K562 (cell line): ENCODE results near the gene RBM7. TPM values are rescaled to one million over a fixed set of nuclear protein-coding genes. Genes with fewer than 3 reads are reported as not detected.

Experiments
- ATAC-seq: fragments of 200-7000 bp; cut with Tn5 transposase; 3 replicates; pipeline ENCODE4 v1.9.1; 2020; ENCODE audit warnings: moderate library complexity
- BruUV-seq: library from RNA; stranded (reverse); fragments of 400-500 nt; replicated peaks from 2 replicates; lab custom pipeline; 2021; lab: Mats Ljungman, UMichigan
- CTCF ChIA-PET: fragments of 300-600 bp; formaldehyde crosslinking; extraction: SDS; loops from one replicate; lab custom pipeline; 2021; ENCODE audit warnings: low intra/inter-chr PET ratio; lab: Yijun Ruan, JAX
- POLR2A ChIA-PET: fragments of 300-600, 350-650 bp; sonication (Branson Sonifier 250); formaldehyde crosslinking; extraction: SDS; loops from one replicate; lab custom pipeline; 2021; ENCODE audit warnings: antibody characterized with exemption, inconsistent platforms; lab: Yijun Ruan, JAX
- DNase-seq, 4 experiments: peaks; one replicate each; pipeline versions ENCODE4 v3.0.0 to v3.0.0-alpha.2; 2011 to 2018; ENCODE audit warnings: low spot score in 3 of 4, mixed read lengths in 3 of 4; ENCODE audit errors: extremely low read depth in 1 of 4
- FAIRE-seq: peaks from 2 replicates; lab custom pipeline; 2011; peaks lifted over from hg19 to GRCh38; lab: Jason Lieb, UNC
- H2AFZ ChIP-seq: 2 replicates; pipeline ENCODE4 v1.6.0; 2011; ENCODE audit warnings: low read depth, low read length, control low read depth, inconsistent platforms
- H3K27ac ChIP-seq: fragments of 200-600 bp; 3 replicates; pipeline ENCODE4 v1.8.0; 2011; ENCODE audit warnings: low read depth, mild to moderate bottlenecking, control low read depth, inconsistent platforms, low read length, moderate library complexity, mixed read lengths; ENCODE audit errors: extremely low read depth
- H3K27me3 ChIP-seq, 2 experiments: fragments of 300-600 bp in 1 of 2; 2 replicates in 1 of 2; 3 replicates in 1 of 2; pipeline versions ENCODE4 v1.6.0 to v1.8.0; 2011; ENCODE audit warnings: inconsistent platforms in 2 of 2, low read length in 2 of 2, mild to moderate bottlenecking in 1 of 2, mixed read lengths in 1 of 2, moderate library complexity in 1 of 2; ENCODE audit not compliant: control insufficient read depth in 2 of 2, insufficient read depth in 2 of 2
- H3K36me3 ChIP-seq: fragments of 300-600 bp; 3 replicates; pipeline ENCODE4 v1.8.0; 2011; ENCODE audit warnings: mild to moderate bottlenecking, low read length, inconsistent platforms; ENCODE audit not compliant: control insufficient read depth, insufficient read depth
- H3K4me1 ChIP-seq, 2 experiments: fragments of 200-600 bp in 1 of 2; replicated peaks in 1 of 2; 2 replicates in 1 of 2; 3 replicates in 1 of 2; pipeline versions ENCODE4 v1.5.1 to v1.8.0; 2011; ENCODE audit warnings: inconsistent platforms in 2 of 2, low read length in 2 of 2, mild to moderate bottlenecking in 1 of 2, mixed read lengths in 1 of 2, moderate library complexity in 1 of 2; ENCODE audit not compliant: control insufficient read depth in 2 of 2, insufficient read depth in 2 of 2
- H3K4me2 ChIP-seq: 2 replicates; pipeline ENCODE4 v1.6.1; 2011; ENCODE audit warnings: low read length, control low read depth, inconsistent platforms, mixed read lengths; ENCODE audit not compliant: insufficient read depth
- H3K4me3 ChIP-seq: fragments of 200-600 bp; sonication (generic), shearing (Covaris generic); 2 replicates; pipeline ENCODE4 v1.5.1; 2016; ENCODE audit warnings: control low read depth, inconsistent platforms
- H3K79me2 ChIP-seq: fragments of 200-600 bp; 3 replicates; pipeline ENCODE4 v1.8.0; 2011; ENCODE audit warnings: low read length, inconsistent platforms; ENCODE audit not compliant: control insufficient read depth, insufficient read depth
- H3K9ac ChIP-seq, 2 experiments: 2 replicates each; pipeline versions ENCODE4 v1.6.0 to v1.6.1; 2011; ENCODE audit warnings: low read depth in 2 of 2, low read length in 2 of 2, control low read depth in 1 of 2, inconsistent platforms in 1 of 2, mild to moderate bottlenecking in 1 of 2, mixed read lengths in 1 of 2; ENCODE audit not compliant: insufficient read depth in 1 of 2
- H3K9me1 ChIP-seq: one replicate; pipeline ENCODE4 v1.6.0; 2011; ENCODE audit warnings: inconsistent platforms, mild to moderate bottlenecking, low read length, moderate library complexity; ENCODE audit not compliant: control insufficient read depth, insufficient read depth
- H3K9me3 ChIP-seq: replicated peaks from 2 replicates; pipeline ENCODE4 v1.5.1; 2011; ENCODE audit warnings: low read depth, low read length, inconsistent platforms; ENCODE audit not compliant: control insufficient read depth, insufficient read depth
- H4K20me1 ChIP-seq: replicated peaks from 2 replicates; pipeline ENCODE4 v1.6.1; 2011; ENCODE audit warnings: low read length, inconsistent platforms, mixed read lengths; ENCODE audit not compliant: control insufficient read depth, insufficient read depth
- BACH1 ChIP-seq: fragments of 200-800 bp; sonication (Bioruptor generic); IDR thresholded peaks from 2 replicates; pipeline ENCODE4 v1.6.1; 2016; ENCODE audit warnings: missing genetic modification characterization, missing compliant biosample characterization
- BMI1 ChIP-seq: fragments of 150-350 bp; IDR thresholded peaks from 2 replicates; pipeline ENCODE4 v1.6.1; 2014; ENCODE audit warnings: low read length
- MAFF ChIP-seq: IDR thresholded peaks from 2 replicates; pipeline ENCODE4 v1.6.1; 2012; ENCODE audit warnings: low read length, improper control_type of control experiment
- NFE2 ChIP-seq: IDR thresholded peaks from 2 replicates; pipeline ENCODE4 v1.6.1; 2014; ENCODE audit warnings: antibody characterized with exemption, low read depth
- NR2F6 ChIP-seq: fragments of 450-650 bp; formaldehyde crosslinking; IDR thresholded peaks from 2 replicates; pipeline ENCODE4 v1.4.0; 2020; ENCODE audit warnings: mild to moderate bottlenecking
- PTTG1 ChIP-seq: fragments of 450-650 bp; IDR thresholded peaks from 2 replicates; pipeline ENCODE4 v1.6.1; 2016; ENCODE audit warnings: low read depth, mild to moderate bottlenecking, missing genetic modification characterization, missing compliant biosample characterization
- ZNF175 ChIP-seq: fragments of 200-800 bp; sonication (Bioruptor generic); IDR thresholded peaks from 2 replicates; pipeline ENCODE4 v1.6.1; 2016; ENCODE audit warnings: low read depth, mild to moderate bottlenecking, missing genetic modification characterization, missing compliant biosample characterization
- ZNF316 ChIP-seq: fragments of 450-650 bp; IDR thresholded peaks from 2 replicates; pipeline ENCODE4 v1.6.1; 2016
- ZNF766 ChIP-seq: fragments of 200-800 bp; sonication (Bioruptor generic); conservative IDR thresholded peaks from 2 replicates; pipeline ENCODE4 v1.6.1; 2016; ENCODE audit warnings: missing genetic modification characterization, missing compliant biosample characterization
- ZSCAN32 ChIP-seq: fragments of 450-650 bp; formaldehyde crosslinking; IDR thresholded peaks from 2 replicates; pipeline ENCODE4 v1.4.0; 2020; ENCODE audit warnings: mild to moderate bottlenecking, moderate library complexity
- WGBS: fragments of 100-300 bp; shearing (Covaris generic); methylation state at CpG from one replicate; pipeline ENCODE4 v1.1.6; 2016; ENCODE audit warnings: low coverage, mixed read lengths; ENCODE audit not compliant: insufficient coverage; ENCODE audit errors: missing lambda C conversion rate; 5-methylcytosine and 5-hydroxymethylcytosine counted together
- in situ Hi-C: fragments of 300-500 bp; cut with MboI; formaldehyde crosslinking; loops from 4 replicates; pipeline ENCODE4 v1.15.0; 2018; ENCODE audit warnings: inconsistent platforms, mixed read lengths
- intact Hi-C: fragments of 100-400 bp; cut with micrococcal nuclease; formaldehyde crosslinking; loops from 2 replicates; pipeline ENCODE4 v1.14.2; 2022
- polyA plus RNA-seq, 8 experiments: library from polyadenylated mRNA; depleted of rRNA in 4 of 8; stranded (reverse) in 5 of 8; unstranded in 3 of 8; fragments of >200 nt; fragmentation: Nextera tagmentation in 2 of 8; fragmentation: Illumina TruSeq in 1 of 8; extraction: Ambion mirVana in 2 of 8; extraction: Trizol in 1 of 8; gene quantifications; 2 replicates each; pipeline versions ENCODE4 v1.2.1 to v1.2.3, GENCODE V29; 2011 to 2014; ENCODE audit warnings: inconsistent platforms in 1 of 8, missing spikeins in 1 of 8
- total RNA-seq, 7 experiments: library from RNA; depleted of rRNA in 6 of 7; stranded (reverse); fragments of >200 nt in 6 of 7; fragmentation: Illumina TruSeq in 2 of 7; extraction: Trizol in 2 of 7; gene quantifications; 2 replicates each; pipeline versions ENCODE4 v1.2.1 to v1.2.3, GENCODE V29; 2011 to 2021; ENCODE audit warnings: low replicate concordance in 1 of 7
- TF ChIP-seq, protein P1 (sequence below), 2 experiments: IDR thresholded peaks in 1 of 2; conservative IDR thresholded peaks in 1 of 2; 2 replicates each; pipeline ENCODE4 v1.6.1; 2016; ENCODE audit warnings: low read depth in 2 of 2, mild to moderate bottlenecking in 1 of 2, missing compliant biosample characterization in 1 of 2, missing genetic modification characterization in 1 of 2, moderate library complexity in 1 of 2
- TF ChIP-seq, protein P2 (sequence below): fragments of 450-650 bp; IDR thresholded peaks from one replicate; pipeline ENCODE4 v1.6.1; 2018; ENCODE audit warnings: mild to moderate bottlenecking, moderate library complexity; ENCODE audit not compliant: partially characterized antibody
- TF ChIP-seq, protein P3 (sequence below): IDR thresholded peaks from 2 replicates; pipeline ENCODE4 v1.6.1; 2011; ENCODE audit warnings: borderline replicate concordance, low read depth, mild to moderate bottlenecking, moderate library complexity, low read length; ENCODE audit not compliant: insufficient read depth, poor library complexity, severe bottlenecking

The RBM7 gene
- total and polyA plus RNA-seq, 9 of the 15 experiments (the other 6 are each of a cell fraction or from before 2014, with no cell fraction given), result 26.0 to 76.8 (median 49.6) TPM

DNA sequence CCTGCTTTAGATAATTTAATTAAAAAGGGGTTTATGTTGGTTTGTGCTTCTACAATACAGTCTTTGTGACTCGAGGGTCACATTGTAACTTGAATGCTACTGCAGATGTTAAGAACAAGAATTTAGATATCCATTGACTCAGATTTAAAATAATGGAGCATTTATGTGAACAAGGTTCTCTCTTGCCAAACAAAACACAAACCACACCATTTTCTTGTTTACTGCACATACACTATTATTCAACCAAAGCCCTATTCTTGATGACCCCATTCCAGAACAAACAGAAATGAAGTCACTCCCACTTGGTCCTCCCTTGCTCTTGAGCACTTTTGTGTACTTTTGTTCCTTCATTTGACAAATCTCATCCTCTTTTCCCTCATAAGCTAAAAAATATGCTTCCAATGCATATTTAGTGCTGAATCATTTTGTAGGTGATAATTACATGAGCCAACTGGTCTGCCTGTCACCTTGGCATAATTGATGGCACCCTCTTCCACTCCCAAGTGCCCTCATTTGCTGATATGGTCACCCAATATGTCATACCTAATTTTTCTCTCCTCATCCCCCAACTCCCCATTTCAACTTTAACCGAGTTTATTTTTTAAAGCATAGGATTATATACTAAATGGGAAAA is 3.0 kb upstream of the RBM7 start:
- DNase-seq, result peak in 1 of 4 experiments; percentile 15
- ChIA-PET CTCF (no interaction called here), POLR2A (interaction anchor here (1.0 kb wide), 2 partner anchors 17 to 42 kb away, joined by 3 read pairs; partner anchors contain the start of gene REXO2)
- in situ Hi-C loops, result no loop called here
- no peak for FAIRE-seq
- H3K4me1 ChIP-seq, result peaks cover 3 to 22% of the 10 kb centered on the region in 2 experiments
- intact Hi-C loops, result no loop called here
- H3K9me1 ChIP-seq, result no peaks in the 10 kb centered on the region
- peaks cover 47% of the 10 kb centered on the region for H3K79me2 ChIP-seq
- peaks cover under 1% of the 10 kb centered on the region; the same call in 1 of the 3 replicates for H3K36me3 ChIP-seq
- H3K9ac ChIP-seq, result peak overlapping the region in 1 of 2 experiments; percentile 95; a peak in 2 of 4 replicates
- BruUV-seq, result no TSS peak
- no peak overlapping the region for H2AFZ ChIP-seq
- H3K27me3 ChIP-seq, result no peaks in the 10 kb centered on the region
- no peak overlapping the region for H3K4me3 ChIP-seq
- peak overlapping the region; percentile 37 for H3K4me2 ChIP-seq
- H3K9me3 ChIP-seq, result no peaks in the 10 kb centered on the region
- no peaks in the 10 kb centered on the region for H4K20me1 ChIP-seq
- WGBS, result 21% methylated on average over 2 of the region's 2 CpGs
- peak overlapping the region; percentile 16; the same call in 1 of the 3 replicates for H3K27ac ChIP-seq
- ATAC-seq, result no peak
- TF ChIP-seq ZNF316 (peak; percentile 97), PTTG1 (tag) (no peak), NR2F6 (CRISPR knock-in tag) (no peak), NFE2 (peak; percentile 85), ZNF766 (CRISPR knock-in tag) (no peak), ZSCAN32 (no peak), BACH1 (tag) (peak; percentile 22; the same call in 1 of the 2 replicates), BMI1 (no peak), MAFF (peak; percentile 75; the same call in 1 of the 2 replicates), ZNF175 (CRISPR knock-in tag) (no peak)
- TF ChIP-seq, protein P1, sequence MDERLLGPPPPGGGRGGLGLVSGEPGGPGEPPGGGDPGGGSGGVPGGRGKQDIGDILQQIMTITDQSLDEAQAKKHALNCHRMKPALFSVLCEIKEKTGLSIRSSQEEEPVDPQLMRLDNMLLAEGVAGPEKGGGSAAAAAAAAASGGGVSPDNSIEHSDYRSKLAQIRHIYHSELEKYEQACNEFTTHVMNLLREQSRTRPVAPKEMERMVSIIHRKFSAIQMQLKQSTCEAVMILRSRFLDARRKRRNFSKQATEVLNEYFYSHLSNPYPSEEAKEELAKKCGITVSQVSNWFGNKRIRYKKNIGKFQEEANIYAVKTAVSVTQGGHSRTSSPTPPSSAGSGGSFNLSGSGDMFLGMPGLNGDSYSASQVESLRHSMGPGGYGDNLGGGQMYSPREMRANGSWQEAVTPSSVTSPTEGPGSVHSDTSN (CRISPR knock-in tag; IDR thresholded peaks at IDR 0.05; ENCODE audit: low read depth), result no peak; the same call in 1 of the 2 replicates
- TF ChIP-seq, protein P1 (tag; conservative IDR thresholded peaks at IDR 0.05; ENCODE audit: low read depth), result peak; percentile 89
- TF ChIP-seq, protein P2, sequence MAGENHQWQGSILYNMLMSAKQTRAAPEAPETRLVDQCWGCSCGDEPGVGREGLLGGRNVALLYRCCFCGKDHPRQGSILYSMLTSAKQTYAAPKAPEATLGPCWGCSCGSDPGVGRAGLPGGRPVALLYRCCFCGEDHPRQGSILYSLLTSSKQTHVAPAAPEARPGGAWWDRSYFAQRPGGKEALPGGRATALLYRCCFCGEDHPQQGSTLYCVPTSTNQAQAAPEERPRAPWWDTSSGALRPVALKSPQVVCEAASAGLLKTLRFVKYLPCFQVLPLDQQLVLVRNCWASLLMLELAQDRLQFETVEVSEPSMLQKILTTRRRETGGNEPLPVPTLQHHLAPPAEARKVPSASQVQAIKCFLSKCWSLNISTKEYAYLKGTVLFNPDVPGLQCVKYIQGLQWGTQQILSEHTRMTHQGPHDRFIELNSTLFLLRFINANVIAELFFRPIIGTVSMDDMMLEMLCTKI, result no peak
- TF ChIP-seq, protein P3, sequence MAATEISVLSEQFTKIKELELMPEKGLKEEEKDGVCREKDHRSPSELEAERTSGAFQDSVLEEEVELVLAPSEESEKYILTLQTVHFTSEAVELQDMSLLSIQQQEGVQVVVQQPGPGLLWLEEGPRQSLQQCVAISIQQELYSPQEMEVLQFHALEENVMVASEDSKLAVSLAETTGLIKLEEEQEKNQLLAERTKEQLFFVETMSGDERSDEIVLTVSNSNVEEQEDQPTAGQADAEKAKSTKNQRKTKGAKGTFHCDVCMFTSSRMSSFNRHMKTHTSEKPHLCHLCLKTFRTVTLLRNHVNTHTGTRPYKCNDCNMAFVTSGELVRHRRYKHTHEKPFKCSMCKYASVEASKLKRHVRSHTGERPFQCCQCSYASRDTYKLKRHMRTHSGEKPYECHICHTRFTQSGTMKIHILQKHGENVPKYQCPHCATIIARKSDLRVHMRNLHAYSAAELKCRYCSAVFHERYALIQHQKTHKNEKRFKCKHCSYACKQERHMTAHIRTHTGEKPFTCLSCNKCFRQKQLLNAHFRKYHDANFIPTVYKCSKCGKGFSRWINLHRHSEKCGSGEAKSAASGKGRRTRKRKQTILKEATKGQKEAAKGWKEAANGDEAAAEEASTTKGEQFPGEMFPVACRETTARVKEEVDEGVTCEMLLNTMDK, result no peak
